GM19395 (cell line): ENCODE data around the gene ZNF419.
"Not testable (repeated sequence)": the region's sequence is repeated elsewhere in the genome, so short reads cannot be mapped to it uniquely, and the experiment has no call there.

Experiments used
- ATAC-seq: cut with Tn5 transposase; IDR thresholded peaks from one replicate; pipeline ENCODE4 v1.9.1; 2021; ENCODE audit warnings: mild to moderate bottlenecking, moderate library complexity; ENCODE audit not compliant: unreplicated experiment

ZNF419 gene

GRCh38 chr19:57487477-57488298, at the start of gene ZNF419:
Gene ZNF419, plus strand, starts transcription at chr19:57487750. Its CDS starts 201 bp downstream, at chr19:57487951.
- peak; percentile 96 for ATAC-seq

GRCh38 chr19:57437931-57438330, 49.6 kb upstream of the ZNF419 start:
- ATAC-seq = no peak

GRCh38 chr19:57438925-57439324, 48.6 kb upstream of the ZNF419 start:
- ATAC-seq = no peak

- no peak for ATAC-seq
Observed at GRCh38 chr19:57441979-57442752, 45.4 kb upstream of the ZNF419 start.

- no peak for ATAC-seq
Observed at GRCh38 chr19:57443121-57443696, 44.3 kb upstream of the ZNF419 start.

GRCh38 chr19:57452307-57452706, 35.2 kb upstream of the ZNF419 start:
- ATAC-seq = no peak

GRCh38 chr19:57465680-57466381, 21.7 kb upstream of the ZNF419 start:
- no peak for ATAC-seq

- no peak for ATAC-seq
Observed at GRCh38 chr19:57466489-57466888, 21.1 kb upstream of the ZNF419 start.

- no peak for ATAC-seq
Observed at GRCh38 chr19:57473646-57474045, 13.9 kb upstream of the ZNF419 start.

- peak; percentile 99 for ATAC-seq
Observed at GRCh38 chr19:57477191-57478008, 10.2 kb upstream of the ZNF419 start, which contains the start of gene ZNF772. Gene ZNF772, minus strand, starts transcription at chr19:57477566. Its CDS starts 257 bp downstream, at chr19:57477309.

- not testable (repeated sequence) for ATAC-seq
Observed at GRCh38 chr19:57488299-57488644, 722 bp downstream of the ZNF419 start.

- ATAC-seq = not testable (repeated sequence)
Observed at GRCh38 chr19:57499332-57499679, 11.8 kb downstream of the ZNF419 start.

GRCh38 chr19:57499680-57500395, 12.3 kb downstream of the ZNF419 start, which contains the start of gene ZNF773:
Gene ZNF773, plus strand, starts transcription at chr19:57499938. Its CDS starts 143 bp downstream, at chr19:57500081.
- ATAC-seq = peak; percentile 100

- ATAC-seq = not testable (repeated sequence)
Observed at GRCh38 chr19:57500400-57500799, 12.8 kb downstream of the ZNF419 start.

GRCh38 chr19:57506163-57506562, 18.6 kb downstream of the ZNF419 start:
- ATAC-seq = no peak

- ATAC-seq = no peak
Observed at GRCh38 chr19:57511484-57511883, 23.9 kb downstream of the ZNF419 start.

GRCh38 chr19:57512845-57513244, 25.3 kb downstream of the ZNF419 start:
- no peak for ATAC-seq

GRCh38 chr19:57515255-57515654, 27.7 kb downstream of the ZNF419 start:
- ATAC-seq = no peak

- not testable (repeated sequence) for ATAC-seq
Observed at GRCh38 chr19:57518021-57518420, 30.5 kb downstream of the ZNF419 start.
